GM21529 (cell line): ENCODE measurements around the gene PTPRU.

Experiments
- ATAC-seq: cut with Tn5 transposase; IDR thresholded peaks from one replicate; pipeline ENCODE4 v1.9.1; 2021; ENCODE audit not compliant: unreplicated experiment

The PTPRU gene

DNA sequence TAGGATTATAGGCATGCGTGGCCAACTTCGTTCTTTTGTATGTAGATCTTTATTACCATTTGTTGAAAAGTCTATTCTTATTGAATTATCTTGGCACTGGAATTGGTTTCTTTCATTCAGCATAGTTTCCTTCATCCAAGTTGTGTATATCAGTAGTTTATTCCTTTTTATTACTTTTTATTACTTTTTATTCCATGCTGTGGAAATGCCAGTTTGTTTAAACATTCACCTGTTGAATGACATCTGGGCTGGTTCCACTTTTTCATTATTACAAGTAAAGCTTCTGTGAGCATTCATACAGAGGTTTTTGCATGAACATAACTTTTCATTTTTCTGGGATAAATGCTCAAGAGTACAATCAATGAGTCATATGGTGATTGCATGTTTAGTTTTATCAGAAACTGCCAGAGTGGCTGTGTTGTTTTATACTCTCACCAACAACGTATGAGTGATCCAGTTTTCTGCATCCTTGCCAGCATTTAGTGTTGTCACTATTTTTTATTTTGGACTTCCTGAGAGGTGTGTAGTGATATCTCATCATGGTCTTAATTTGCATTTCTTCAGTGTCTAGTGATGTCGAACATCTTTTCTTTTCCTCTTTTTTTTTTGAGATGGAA lies 28.6 kb downstream of the PTPRU start:
- ATAC-seq = no peak

DNA sequence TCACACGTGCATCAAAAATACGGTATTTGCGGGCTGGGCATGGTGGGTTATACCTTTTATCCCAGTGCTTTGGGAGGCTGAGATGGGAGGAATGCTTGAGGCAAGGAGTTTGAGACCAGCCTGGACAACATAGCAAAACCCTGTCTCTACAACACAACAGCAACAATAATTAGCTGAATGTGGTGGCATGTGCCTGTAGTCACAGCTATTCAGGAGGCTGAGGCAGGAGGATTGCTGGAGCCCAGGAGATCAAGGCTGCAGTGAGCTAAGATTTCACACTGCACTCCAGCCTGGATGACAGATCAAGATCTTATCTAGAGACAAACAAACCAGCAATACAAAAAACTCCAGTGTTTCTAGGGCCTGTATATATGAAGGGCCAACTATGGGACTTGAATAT lies 30.6 kb downstream of the PTPRU start:
- no peak for ATAC-seq

DNA sequence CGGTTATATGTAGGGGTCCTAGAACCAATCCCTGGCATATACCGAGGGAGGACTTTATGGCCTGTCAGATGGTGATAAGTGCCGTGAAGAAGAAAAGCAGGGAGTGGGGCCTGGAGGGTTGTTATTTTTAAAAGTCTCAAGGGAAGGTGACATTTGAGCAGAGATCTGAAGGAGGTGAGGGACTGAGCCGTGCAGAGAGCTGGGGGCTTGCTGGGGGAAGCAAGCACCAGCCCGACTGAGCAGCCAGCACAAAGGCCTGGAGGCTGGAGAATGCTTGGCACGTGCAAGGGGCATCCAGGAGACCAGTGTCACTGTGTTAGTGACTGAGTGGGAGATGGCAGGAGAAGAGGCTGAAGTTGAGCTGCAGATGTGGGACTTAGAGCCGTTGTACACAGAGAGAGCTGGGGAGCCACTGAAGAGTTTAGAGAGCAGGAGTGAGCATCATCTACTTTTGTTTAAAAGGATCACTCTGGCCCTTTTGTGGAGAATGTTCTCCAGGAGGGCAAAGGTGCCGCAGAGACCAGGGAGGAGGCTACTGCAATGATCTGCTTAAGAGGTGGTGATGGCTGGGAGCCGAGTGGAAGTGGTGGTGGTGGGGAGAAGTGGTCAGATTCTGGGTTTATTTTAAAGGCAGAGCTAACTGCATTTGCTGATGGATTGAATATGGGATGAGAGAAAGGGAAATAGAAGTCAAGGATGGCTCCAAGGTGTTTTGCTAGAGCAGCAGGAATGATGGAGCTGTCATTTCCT lies 31.2 kb downstream of the PTPRU start:
- no peak for ATAC-seq

DNA sequence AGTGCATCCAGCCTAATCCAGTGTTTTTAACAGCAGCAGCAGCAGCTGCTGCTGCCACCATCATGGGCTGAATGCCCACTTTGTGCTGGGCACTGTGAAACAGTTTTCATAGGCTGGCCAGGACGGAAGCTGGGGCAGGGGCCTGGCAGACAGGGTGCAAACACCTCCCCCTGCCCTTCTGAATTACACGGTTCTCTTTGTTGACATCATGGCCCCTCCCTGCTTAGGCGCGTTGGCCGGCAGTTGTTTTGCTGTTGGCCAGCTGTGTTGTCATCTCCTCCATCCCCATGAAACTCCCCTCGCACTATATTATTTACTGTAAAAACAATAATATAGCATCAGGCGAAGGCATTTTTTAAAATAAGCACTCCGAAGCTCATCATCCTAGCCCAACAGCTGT lies 33.1 kb downstream of the PTPRU start:
- ATAC-seq = no peak

DNA sequence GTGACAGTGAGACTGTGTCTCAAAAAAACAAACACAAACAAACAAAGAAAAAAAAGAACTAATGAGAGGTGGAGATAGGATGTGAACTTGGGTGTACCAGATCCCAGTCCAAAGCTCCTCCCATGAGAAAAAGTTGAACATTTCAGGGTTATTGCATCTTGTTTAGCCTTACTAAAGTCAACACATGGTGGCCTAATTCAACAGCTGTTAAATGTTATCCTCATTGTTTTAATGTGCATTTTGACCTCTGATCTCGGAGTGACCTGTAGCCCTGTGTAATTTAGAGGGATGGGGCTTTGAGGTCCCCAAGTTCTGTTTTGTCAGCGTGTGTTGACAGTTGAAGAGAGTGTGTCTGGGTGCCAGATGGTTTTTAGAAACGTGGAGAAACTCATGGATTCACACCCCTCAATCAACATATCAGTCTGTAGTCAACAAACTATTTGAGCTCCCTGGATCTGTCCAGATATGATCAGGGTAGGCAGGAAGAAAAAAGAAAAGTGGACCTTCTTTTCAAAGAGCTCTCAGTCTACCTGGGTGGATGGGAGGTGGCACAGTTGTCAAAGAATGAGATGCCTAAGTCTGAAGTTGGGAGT lies 34.7 kb downstream of the PTPRU start:
- ATAC-seq = no peak

DNA sequence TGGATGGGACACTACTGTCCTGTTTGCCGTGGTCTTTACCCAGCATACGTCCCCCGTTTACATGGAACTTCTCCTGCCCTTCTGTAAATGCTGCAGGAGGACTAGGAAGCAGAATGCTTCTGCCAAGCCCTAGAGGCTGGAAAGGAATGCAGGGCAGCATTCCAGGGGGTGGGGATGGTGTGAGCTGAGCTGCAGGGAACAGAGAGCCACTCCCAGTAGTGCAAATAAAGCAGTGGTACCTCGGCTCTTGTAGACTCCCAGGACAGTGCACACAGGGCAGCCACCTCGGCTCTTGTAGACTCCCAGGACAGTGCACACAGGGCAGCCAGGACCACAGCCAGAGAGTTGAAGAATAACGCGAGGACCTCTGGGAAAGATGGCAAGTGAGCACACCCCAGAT lies 35.4 kb downstream of the PTPRU start:
- ATAC-seq = no peak

DNA sequence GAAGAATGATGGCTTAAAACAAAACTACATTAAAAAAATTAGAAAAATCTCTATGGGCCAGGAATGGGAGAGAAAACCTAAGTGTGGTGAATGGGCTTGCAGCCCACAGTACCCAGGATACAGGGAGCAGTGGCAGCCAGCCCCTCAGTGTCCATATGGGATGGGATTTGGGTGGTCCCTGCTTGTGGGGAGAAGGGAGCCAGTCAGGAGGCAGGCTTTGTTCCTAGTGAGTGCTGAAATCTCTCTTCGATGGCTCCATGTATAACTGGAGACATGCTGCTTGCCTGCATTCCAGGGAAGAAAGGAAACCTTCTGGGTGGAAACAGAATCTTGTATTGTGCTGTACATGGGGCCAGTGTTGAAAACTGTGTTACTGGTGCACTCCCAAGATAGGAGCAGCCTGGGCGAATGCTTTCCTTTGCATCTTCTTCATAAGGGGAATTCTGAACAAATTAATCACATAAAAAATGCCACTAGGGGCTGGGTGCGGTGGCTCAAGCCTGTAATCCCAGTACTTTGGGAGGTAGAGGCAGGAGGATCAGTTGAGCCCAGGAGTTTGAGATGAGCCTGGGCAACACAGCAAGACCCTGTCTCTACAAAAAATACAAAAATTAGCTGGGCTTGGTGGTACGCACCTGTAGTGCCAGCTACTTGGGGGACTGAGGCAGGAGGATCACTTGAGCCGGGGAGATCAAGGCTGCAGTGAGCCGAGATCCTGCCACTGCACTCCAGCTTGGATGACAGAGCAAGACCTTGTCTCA lies 36.0 kb downstream of the PTPRU start:
- no peak for ATAC-seq

DNA sequence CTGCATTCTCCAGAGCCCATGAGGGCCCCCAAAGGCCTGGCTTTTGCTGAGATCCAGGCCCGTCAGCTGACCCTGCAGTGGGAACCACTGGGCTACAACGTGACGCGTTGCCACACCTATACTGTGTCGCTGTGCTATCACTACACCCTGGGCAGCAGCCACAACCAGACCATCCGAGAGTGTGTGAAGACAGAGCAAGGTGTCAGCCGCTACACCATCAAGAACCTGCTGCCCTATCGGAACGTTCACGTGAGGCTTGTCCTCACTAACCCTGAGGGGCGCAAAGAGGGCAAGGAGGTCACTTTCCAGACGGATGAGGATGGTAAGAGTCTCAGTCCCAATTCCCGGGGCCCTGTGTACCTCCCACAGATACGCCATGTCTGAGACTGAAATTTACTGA lies 39.1 kb downstream of the PTPRU start:
- ATAC-seq = no peak

DNA sequence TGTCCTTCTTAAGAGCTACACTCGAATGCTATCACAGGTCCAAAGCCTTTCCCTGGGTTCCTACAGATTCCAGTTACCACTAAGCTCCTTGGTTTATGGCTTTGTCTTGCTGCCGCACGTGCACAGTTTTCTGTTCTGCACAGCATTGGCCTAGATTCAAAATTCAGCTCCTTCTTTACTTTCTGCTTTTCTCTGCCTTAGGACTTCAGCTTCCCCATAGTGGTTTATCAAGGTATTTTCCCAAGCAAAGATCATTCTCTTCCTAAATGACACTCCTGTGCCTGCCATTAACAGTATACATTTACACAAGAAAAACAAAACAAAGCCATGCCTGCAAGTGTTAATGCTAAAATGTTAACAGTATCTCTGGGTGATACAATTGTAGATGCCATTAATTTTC lies 41.8 kb downstream of the PTPRU start:
- no peak for ATAC-seq

DNA sequence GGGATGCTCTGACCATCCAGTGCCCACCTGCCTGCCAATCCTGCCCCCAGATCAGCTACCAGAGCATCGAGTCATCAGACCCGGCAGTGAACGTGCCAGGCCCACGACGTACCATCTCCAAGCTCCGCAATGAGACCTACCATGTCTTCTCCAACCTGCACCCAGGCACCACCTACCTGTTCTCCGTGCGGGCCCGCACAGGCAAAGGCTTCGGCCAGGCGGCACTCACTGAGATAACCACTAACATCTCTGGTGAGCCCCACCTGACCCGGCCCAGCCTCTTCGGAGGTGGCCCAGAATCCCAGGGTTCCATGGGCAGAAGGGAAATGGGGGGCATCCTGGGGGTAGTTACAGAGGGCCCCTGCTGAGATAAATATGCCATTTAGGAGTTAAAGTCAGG lies 43.1 kb downstream of the PTPRU start:
- ATAC-seq = no peak

DNA sequence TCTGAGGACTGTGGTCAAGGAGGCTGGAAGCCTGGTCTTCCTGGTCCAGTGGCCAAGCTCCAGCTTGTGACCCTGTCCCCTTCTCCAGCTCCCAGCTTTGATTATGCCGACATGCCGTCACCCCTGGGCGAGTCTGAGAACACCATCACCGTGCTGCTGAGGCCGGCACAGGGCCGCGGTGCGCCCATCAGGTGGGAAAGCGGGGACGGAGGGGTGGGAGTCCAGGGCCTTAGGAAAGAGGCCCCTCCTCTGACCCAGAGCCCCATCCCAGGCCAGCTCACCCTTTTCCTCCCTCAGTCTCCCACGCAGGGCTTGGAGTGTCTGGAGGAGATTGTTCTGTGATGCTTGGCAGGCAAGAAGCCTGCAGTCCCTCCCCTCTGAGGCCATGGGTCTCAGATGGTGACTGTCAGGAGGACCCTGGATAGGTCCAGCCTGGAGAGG lies 43.6 kb downstream of the PTPRU start:
- no peak for ATAC-seq

DNA sequence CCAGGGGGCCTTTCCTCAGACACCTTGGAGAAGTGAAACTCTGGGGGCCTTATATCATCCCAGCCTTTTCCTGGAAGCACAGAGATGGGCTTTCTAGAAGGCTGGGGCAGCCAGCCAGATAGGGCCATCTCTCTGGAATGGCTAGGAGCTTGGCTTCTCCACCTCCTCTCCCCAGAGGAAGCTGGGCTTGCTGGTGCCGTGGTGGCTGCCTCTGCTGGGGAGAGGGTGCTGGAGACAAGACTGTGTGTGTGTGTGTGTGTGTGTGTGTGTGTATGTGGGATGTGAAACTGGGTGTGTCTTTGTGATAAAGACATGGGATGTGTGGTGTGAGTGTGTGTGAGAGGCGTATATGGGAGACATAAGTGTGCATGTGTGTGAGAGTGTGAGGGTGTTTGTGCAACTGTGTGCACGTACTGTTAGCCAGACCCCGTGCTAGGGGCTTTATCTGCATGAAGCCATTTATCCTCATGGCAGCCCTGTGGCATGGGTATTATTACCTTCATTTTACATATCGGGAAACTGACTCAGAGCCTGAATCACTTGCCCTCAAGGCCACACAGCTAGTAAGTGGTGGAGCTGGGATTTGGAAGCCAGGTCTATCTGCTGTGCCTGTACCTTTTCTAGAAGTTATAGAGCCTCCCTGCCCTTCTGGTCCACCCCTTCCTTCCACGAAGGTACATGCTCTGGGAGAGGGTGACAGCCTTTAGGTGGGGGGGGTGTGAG lies 44.2 kb downstream of the PTPRU start:
- no peak for ATAC-seq

DNA sequence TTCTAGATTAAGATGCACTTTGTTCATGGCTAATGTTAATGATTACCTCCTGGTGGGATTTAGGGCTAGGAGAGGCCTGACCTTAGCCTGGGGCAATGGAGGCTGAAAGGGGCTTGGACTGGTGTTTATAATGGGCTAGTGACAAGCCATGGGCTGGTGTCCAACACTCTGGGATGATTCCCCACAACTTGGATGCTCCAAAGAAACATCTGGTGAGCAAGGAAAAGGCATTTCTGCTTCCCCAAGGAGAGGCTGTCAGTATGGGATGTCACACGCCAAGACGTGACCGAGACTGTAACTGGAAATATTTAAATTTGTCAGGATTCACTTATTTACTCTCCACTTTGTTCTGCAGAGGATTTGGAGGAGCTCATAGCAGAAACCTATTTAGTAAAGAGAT lies 45.2 kb downstream of the PTPRU start:
- ATAC-seq = no peak

DNA sequence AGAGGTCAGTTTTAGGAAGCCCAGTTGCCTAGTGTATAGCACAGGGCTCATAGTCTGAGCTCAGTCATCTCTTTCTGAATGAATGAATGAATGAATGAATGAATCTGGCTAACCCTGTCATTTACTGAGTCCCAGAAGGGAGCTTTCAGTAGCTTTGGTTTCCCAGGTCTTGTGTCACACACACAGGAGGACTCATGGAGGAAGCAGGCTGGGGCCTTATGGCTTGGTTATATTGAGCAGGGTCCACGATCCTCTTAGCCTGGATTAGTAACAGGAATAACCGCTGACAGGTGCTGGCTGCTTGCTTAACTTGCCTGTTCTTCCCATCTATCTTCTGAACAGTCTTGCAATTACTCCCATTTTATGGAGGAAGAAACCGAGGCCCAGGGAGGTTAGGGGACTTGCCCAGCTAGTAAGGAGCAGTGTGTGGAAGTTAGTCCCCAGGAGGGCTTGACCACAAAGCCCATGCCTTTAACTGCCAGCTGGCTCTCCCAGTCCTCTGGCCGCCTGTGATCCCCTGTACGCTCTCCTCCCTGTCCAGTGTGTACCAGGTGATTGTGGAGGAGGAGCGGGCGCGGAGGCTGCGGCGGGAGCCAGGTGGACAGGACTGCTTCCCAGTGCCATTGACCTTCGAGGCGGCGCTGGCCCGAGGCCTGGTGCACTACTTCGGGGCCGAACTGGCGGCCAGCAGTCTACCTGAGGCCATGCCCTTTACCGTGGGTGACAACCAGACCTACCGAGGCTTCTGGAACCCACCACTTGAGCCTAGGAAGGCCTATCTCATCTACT lies 46.0 kb downstream of the PTPRU start:
- ATAC-seq = no peak

DNA sequence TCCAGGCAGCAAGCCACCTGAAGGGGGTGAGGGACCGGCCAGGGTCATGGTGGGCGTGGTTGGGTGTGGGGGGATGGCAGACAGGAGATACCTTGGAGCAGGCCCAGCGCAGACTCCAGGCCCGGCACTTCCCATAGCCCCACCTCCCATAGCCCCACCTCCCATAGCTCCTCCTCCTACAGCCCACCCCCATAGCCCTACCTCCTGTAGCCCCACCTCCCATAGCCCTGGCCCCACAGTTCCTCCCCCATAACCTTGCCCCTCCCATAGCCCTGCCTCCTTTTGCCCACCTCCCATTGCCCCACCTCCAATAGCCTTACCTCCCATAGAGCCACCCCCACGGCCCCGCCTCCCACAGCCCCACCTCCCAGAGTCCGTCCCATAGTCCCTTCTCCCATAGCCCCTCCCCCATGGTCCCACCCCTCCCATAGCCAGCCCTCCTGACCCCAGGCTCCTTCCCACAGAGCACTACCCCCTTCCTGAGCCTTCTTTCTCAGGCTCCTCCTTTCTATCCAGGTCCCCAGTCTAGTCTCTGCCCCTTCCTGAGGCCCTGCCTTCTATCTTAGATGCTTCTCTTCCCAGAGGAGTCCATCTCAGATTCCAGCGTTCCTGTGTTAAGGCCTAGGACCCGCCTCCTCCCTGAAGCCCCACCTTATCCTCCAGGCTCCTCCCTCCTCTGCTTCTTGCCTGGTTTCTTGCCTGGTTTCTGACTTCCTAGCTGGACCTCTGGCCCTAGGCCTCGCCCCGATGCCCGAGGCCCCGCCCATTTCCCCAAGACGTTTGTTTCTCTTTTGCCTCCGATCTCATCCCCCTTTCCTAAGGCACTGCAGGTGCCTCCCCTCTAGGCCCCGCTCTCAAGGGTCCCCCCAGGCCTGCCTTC lies 46.8 kb downstream of the PTPRU start:
- ATAC-seq = peak; percentile 48

DNA sequence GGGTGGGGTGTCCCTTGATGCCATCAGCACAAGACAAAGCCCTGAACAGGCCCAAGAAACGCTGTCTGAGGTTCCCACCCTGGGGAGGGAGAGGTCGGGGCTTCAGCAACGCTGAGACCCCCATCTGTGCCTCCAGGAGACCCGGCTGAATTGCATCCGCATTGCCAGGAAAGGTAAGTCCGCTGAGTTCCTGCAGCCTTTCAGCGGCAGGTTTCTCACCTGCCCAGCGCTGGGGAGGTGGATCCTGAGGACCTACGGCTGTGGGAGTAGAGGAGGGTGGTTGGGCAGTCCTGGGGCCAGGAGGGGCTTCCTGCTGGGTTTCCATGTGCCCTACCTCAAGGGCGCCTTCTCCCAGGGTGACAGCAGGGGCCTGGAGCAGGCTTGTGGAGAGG lies 47.5 kb downstream of the PTPRU start:
- ATAC-seq = no peak

DNA sequence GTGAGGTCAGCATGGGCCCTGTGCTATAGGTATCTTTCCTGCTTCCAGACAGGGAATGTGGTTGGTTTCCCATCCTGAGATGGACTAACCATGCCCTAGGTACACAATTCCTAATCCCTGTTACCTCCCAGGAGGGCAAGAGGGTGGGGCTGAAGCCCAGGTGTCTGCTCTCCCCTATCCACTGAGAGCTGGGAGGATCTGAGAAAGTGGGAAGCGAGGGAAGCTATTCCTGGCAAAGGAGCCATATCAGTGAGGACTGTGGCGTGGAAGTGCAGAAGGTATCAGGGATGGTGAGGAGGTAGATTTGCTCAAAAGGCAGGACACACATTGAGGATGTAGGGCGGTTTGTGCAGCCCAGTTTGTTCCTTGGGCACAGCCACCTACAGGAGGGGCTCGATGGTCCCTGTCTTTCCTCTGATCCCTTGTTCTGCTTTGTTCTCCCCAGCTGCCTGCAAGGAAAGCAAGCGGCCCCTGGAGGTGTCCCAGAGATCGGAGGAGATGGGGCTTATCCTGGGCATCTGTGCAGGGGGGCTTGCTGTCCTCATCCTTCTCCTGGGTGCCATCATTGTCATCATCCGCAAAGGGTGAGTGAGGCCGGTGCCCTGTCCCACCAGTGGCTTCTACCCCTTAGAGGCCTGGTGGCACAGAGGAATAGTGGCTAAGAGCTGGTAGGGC lies 48.1 kb downstream of the PTPRU start:
- no peak for ATAC-seq

DNA sequence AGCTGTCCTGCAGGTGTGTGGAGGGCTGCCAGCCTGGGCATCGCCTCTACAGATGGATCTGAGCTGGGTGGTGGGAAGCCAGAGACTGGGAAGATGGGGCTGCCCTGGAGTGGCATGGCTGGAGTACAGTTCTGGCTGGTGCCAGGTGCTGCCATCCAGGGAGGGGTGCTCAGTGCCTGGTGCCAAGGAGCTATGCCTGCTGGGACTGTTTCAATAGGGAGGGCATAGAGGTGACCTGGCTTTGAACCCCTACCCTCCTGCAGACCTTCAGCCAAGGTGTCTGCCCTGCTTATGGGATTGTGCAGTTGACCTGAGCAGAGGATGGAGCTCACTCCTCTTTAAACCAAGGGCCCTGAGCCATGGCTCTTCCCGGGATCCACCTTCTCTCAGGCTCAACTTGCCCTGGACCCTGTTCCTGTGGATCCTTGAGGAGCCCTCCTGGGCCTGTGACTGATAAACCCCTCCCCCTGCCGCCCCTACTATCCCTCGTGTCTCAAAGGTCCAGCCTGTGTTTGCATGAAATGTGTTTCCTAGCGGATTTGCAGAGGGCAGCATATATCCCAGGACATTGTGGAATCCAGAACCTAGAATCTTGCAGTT lies 48.7 kb downstream of the PTPRU start:
- ATAC-seq = no peak
